WI38 (cell line): ENCODE measurements around the gene DUSP23.

Source experiments
- H3K4me3 ChIP-seq: 2 replicates; pipeline ENCODE4 v1.5.1; 2011; ENCODE audit warnings: low read depth, mild to moderate bottlenecking, control low read depth, low read length
- TF ChIP-seq, protein P1 (sequence below): IDR thresholded peaks from 2 replicates; pipeline ENCODE4 v1.5.1; 2012; ENCODE audit warnings: low read depth, mild to moderate bottlenecking, control low read depth, low read length

DUSP23 gene

DNA sequence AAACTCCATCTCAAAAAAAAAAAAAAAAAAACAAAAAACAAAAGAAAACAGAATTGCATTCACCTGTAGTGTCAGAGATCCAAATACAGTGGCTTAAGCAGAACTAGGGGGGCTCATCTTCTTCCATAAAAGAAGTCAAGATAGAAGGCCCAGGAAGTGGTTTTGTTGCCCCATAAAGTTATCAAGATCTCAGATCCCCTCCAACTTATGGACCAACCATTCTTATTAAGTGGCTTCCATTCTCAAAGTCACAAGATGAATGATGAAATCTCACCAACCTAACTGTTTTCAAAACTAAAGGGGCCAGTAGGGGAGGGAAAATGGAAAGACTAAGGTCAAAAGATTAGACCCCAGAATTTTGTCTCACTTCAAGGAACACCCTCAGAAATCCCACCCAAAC is 30.1 kb upstream of the DUSP23 start:
- H3K4me3 ChIP-seq: no peak overlapping the region
- TF ChIP-seq, protein P1, sequence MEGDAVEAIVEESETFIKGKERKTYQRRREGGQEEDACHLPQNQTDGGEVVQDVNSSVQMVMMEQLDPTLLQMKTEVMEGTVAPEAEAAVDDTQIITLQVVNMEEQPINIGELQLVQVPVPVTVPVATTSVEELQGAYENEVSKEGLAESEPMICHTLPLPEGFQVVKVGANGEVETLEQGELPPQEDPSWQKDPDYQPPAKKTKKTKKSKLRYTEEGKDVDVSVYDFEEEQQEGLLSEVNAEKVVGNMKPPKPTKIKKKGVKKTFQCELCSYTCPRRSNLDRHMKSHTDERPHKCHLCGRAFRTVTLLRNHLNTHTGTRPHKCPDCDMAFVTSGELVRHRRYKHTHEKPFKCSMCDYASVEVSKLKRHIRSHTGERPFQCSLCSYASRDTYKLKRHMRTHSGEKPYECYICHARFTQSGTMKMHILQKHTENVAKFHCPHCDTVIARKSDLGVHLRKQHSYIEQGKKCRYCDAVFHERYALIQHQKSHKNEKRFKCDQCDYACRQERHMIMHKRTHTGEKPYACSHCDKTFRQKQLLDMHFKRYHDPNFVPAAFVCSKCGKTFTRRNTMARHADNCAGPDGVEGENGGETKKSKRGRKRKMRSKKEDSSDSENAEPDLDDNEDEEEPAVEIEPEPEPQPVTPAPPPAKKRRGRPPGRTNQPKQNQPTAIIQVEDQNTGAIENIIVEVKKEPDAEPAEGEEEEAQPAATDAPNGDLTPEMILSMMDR: no peak

DNA sequence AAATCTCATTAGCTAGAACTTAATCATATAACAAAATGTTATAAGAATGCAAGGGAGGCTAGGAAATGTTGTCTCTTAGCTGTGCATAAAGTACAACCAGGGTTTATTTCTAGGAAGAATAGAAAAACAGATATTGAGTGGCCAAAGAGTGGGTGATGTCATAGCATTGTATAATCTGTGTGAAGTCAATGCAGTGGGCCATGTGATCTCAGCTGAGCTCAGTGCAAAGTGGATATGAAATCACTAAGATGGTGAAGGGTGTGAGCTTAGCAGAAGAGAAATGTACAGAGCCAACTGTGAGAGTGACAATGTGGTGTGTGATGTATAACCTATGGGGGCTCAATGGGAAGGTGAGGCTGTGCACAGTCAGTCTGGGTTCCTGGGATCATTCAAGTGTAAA is 29.7 kb upstream of the DUSP23 start:
- H3K4me3 ChIP-seq: no peak overlapping the region
- TF ChIP-seq, protein P1: no peak

DNA sequence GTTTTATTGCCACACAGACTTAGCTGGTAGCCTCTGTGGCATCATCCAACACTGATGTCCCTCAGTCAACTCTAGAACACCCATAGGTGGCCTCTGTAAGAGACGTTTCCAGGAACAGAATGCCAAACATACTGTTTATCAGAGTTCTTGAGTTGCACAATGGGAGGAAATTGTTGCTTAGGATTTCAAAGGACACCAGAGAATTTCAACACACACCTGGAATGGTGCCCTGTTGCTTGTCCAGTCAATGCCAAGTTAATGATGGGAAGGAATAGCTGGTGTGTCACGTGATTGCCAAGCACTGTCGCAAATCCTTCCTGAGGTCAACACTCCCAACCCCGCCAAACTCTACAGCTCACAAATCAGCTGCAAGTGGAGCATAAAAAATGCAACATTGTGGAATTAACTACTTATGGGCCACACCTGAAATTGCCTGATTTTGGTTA is 28.6 kb upstream of the DUSP23 start:
- no peak overlapping the region for H3K4me3 ChIP-seq
- TF ChIP-seq, protein P1: no peak

DNA sequence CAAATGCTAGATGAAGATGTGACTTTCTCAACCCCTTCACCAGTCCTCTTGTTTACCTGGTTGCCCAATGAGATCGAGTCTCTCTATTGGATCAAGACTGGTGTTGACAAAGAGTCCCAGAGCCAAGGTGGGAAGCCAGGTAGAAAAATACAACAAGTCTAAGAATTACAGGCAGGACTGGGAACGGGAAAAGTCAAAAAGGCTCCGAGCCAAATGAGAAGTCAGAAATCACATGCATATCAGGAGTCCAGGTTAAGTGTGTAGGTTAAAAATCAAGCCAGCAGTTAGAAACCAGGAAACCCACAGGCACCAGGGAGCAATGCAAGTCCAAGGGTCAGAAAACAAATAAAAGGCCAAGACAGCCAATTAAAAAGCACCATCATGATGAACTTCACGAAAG is 27.4 kb upstream of the DUSP23 start:
- TF ChIP-seq, protein P1: no peak
- H3K4me3 ChIP-seq: no peak overlapping the region

DNA sequence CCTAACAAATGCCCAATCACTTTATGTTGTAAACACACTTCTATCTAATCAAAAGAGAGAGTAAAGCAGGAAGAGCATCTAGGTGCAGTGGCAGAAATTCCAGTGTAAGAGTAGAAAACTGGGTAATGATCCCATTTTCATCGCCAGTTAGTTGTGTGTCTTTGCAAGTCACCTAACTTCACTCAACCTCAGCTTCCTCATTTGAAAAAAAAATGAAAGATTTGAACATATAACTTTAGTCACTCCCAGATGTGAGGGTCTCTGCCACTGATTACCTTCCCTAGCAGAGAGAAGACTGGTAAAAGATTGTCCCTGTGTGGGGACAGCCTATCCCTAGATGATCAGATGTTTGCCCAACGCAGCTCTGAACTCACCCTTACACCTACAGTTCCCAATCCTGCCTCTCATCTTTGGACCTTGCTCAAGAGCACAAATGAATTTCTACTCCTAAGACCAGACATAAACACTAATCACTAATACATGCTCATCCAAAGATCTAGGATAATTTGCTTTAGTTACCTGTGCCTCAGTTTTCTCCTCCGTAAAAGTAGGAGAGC is 25.2 kb upstream of the DUSP23 start:
- H3K4me3 ChIP-seq: no peak overlapping the region
- TF ChIP-seq, protein P1: no peak

DNA sequence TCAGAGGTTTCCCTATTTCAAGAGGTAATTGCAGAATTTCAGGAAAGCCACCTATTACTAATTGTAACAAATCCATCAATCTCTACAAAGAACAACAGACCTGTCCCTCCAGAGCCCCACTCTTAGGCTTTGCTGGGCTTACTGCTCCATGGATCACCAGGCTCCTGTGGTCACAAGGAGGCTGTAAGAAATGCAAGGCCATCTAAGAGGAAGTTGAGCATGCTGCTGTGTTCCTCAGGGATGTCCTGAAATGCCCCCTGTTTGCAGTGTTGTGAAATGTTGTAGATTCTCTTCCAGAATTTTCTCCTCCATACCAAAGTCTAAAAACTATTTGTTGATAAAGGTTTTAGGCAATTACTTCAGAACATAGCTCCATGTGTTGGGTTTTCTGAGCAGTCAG is 24.4 kb upstream of the DUSP23 start:
- H3K4me3 ChIP-seq: no peak overlapping the region
- TF ChIP-seq, protein P1: no peak

DNA sequence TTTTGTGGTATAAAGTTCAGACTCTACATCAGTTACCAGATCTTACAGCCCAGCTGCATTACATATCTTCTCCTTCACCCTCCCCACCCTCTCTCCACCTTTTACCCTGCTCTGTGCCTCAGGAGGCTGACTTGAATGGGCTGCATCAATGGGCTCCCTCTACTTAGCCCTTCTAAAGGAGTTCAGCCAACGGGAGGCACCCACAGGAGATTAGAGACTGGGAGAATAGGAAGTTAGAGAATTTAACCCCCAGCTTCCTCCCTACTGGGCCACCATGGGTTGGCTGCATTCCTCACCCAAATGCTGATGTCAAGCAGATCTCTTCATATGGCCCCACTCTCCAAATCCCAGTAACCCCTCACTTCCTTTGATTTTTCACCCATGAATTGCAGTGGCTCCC is 17.1 kb upstream of the DUSP23 start:
- H3K4me3 ChIP-seq: no peak overlapping the region
- TF ChIP-seq, protein P1: no peak
